DND-41 (cell line): ENCODE measurements around the gene SPRR4.

Source experiments
- ATAC-seq: fragments of 200-7000 bp; cut with Tn5 transposase; 3 replicates; pipeline ENCODE4 v1.9.1; 2021; ENCODE audit warnings: low read depth; ENCODE audit not compliant: insufficient read depth
- DNase-seq: peaks from one replicate; pipeline ENCODE4 v3.0.0-alpha.2; 2020
- H2AFZ ChIP-seq: 2 replicates; pipeline ENCODE4 v1.6.0; 2012; ENCODE audit warnings: low read depth, low read length
- H3K27ac ChIP-seq: 2 replicates; pipeline ENCODE4 v1.5.1; 2012; ENCODE audit warnings: low read length, inconsistent platforms
- H3K27me3 ChIP-seq: fragments of 200-600 bp; sonication (generic); 2 replicates; pipeline ENCODE4 v1.6.0; 2012; ENCODE audit warnings: low read length, mild to moderate bottlenecking, inconsistent platforms; ENCODE audit not compliant: insufficient read depth, poor library complexity
- H3K36me3 ChIP-seq: 2 replicates; pipeline ENCODE4 v1.5.1; 2012; ENCODE audit warnings: low read length, inconsistent platforms; ENCODE audit not compliant: insufficient read depth
- H3K4me1 ChIP-seq: 2 replicates; pipeline ENCODE4 v1.5.1; 2012; ENCODE audit warnings: mild to moderate bottlenecking, low read length; ENCODE audit not compliant: insufficient read depth
- H3K4me2 ChIP-seq: 2 replicates; pipeline ENCODE4 v1.6.0; 2012; ENCODE audit warnings: mild to moderate bottlenecking, moderate library complexity, low read length, inconsistent platforms; ENCODE audit not compliant: insufficient read depth
- H3K4me3 ChIP-seq, 2 experiments: fragments of 200-600 bp in 1 of 2; shearing (Covaris generic) in 1 of 2; 2 replicates each; pipeline ENCODE4 v1.5.1; 2012 to 2016; ENCODE audit warnings: inconsistent platforms in 2 of 2, low read length in 2 of 2, mild to moderate bottlenecking in 2 of 2, low read depth in 1 of 2, moderate library complexity in 1 of 2
- H3K79me2 ChIP-seq: 2 replicates; pipeline ENCODE4 v1.6.0; 2012; ENCODE audit warnings: low read length, inconsistent platforms; ENCODE audit not compliant: insufficient read depth
- H3K9ac ChIP-seq: 2 replicates; pipeline ENCODE4 v1.6.0; 2012; ENCODE audit warnings: low read depth, mild to moderate bottlenecking, inconsistent platforms, low read length, moderate library complexity
- H3K9me3 ChIP-seq: 2 replicates; pipeline ENCODE4 v1.5.1; 2012; ENCODE audit warnings: low read length, moderate library complexity, mild to moderate bottlenecking, inconsistent platforms; ENCODE audit not compliant: insufficient read depth, severe bottlenecking
- H4K20me1 ChIP-seq: 2 replicates; pipeline ENCODE4 v1.6.0; 2012; ENCODE audit warnings: low read length; ENCODE audit not compliant: insufficient read depth
- CTCF ChIP-seq: IDR thresholded peaks from 2 replicates; pipeline ENCODE4 v1.5.1; 2012; ENCODE audit warnings: borderline replicate concordance, low read length, moderate library complexity, mild to moderate bottlenecking; ENCODE audit not compliant: poor library complexity, severe bottlenecking; ENCODE audit errors: extremely low read depth
- EZH2 ChIP-seq: IDR thresholded peaks from 3 replicates; pipeline ENCODE4 v1.6.1; 2012; ENCODE audit warnings: borderline replicate concordance, low read depth, mild to moderate bottlenecking, moderate library complexity, low read length, inconsistent platforms; ENCODE audit not compliant: severe bottlenecking

SPRR4 gene

GRCh38 chr1:152946651-152947256 is 23.7 kb upstream of the SPRR4 start, which contains the start of gene SPRR5:
TSS of gene SPRR5 (plus strand) at chr1:152947206. CDS start at chr1:152948555, 1,349 bp downstream.
- no peak within 1 kb of the TSS for H2AFZ ChIP-seq
- H3K4me3 ChIP-seq, result no peak within 1 kb of the TSS
- no peaks in the 10 kb centered on the region for H3K79me2 ChIP-seq
- H3K27me3 ChIP-seq, result peaks cover 13% of the 10 kb centered on the region
- no peaks in the 10 kb centered on the region for H3K36me3 ChIP-seq
- no peaks in the 10 kb centered on the region for H4K20me1 ChIP-seq
- H3K9me3 ChIP-seq, result no peaks in the 10 kb centered on the region
- H3K9ac ChIP-seq, result no peak within 1 kb of the TSS
- H3K27ac ChIP-seq, result no peak within 1 kb of the TSS
- H3K4me1 ChIP-seq, result no peaks in the 10 kb centered on the region
- DNase-seq, result no peak
- H3K4me2 ChIP-seq, result no peak within 1 kb of the TSS
- no peak for ATAC-seq
- TF ChIP-seq CTCF (no peak), EZH2 (no peak)

GRCh38 chr1:152951711-152952110 is 18.7 kb upstream of the SPRR4 start:
- Histone ChIP-seq H3K9ac (no peak overlapping the region), H4K20me1 (no peaks in the 10 kb centered on the region), H3K79me2 (no peaks in the 10 kb centered on the region), H2AFZ (no peak overlapping the region), H3K27me3 (peaks cover 15% of the 10 kb centered on the region), H3K36me3 (no peaks in the 10 kb centered on the region), H3K4me2 (no peak overlapping the region), H3K9me3 (no peaks in the 10 kb centered on the region), H3K4me1 (no peaks in the 10 kb centered on the region), H3K4me3 (no peak overlapping the region), H3K27ac (no peak overlapping the region)
- ATAC-seq (no peak), DNase-seq (no peak)
- TF ChIP-seq EZH2, result no peak
- TF ChIP-seq CTCF, result no peak

- TF ChIP-seq EZH2 (no peak), CTCF (no peak)
- Histone ChIP-seq H3K4me2 (no peak overlapping the region), H2AFZ (no peak overlapping the region), H3K9ac (no peak overlapping the region), H3K27ac (no peak overlapping the region), H3K36me3 (no peaks in the 10 kb centered on the region), H3K27me3 (peaks cover 5% of the 10 kb centered on the region), H3K9me3 (no peaks in the 10 kb centered on the region), H3K79me2 (no peaks in the 10 kb centered on the region), H3K4me3 (no peak overlapping the region), H3K4me1 (no peaks in the 10 kb centered on the region), H4K20me1 (no peaks in the 10 kb centered on the region)
- ATAC-seq, result no peak
- no peak for DNase-seq
Measured at GRCh38 chr1:152953761-152954160, 16.7 kb upstream of the SPRR4 start.

GRCh38 chr1:152954436-152954835 is 16.0 kb upstream of the SPRR4 start:
- TF ChIP-seq EZH2 (no peak), CTCF (no peak)
- Histone ChIP-seq H3K27ac (no peak overlapping the region), H3K4me1 (no peaks in the 10 kb centered on the region), H3K4me2 (no peak overlapping the region), H3K79me2 (no peaks in the 10 kb centered on the region), H2AFZ (no peak overlapping the region), H3K27me3 (peaks cover 3% of the 10 kb centered on the region), H3K9me3 (no peaks in the 10 kb centered on the region), H3K36me3 (no peaks in the 10 kb centered on the region), H3K4me3 (no peak overlapping the region), H3K9ac (no peak overlapping the region), H4K20me1 (no peaks in the 10 kb centered on the region)
- ATAC-seq (no peak), DNase-seq (no peak)
